ENCODE results near the gene AGAP1.

DNA sequence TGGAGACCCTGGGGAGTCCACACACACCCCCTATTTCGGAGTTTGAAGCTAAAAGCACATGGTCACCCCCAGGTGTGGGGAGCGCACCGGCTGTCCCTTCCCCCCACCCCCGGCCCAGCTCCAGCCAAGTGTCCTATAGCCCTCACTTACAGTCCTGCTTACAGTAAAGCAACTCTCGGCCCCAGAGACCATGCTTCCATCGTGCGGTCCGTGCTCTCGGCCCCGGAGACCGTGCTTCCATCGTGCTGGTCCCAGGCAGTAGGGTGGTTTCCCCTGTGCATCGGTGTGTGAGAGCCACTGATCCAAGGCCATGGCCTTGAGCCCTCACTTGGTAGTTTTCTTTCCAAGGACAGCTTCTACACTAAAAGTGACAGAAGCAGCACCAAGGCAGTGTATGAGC is 625.6 kb downstream of the AGAP1 start:
- TF ChIP-seq, protein P1, sequence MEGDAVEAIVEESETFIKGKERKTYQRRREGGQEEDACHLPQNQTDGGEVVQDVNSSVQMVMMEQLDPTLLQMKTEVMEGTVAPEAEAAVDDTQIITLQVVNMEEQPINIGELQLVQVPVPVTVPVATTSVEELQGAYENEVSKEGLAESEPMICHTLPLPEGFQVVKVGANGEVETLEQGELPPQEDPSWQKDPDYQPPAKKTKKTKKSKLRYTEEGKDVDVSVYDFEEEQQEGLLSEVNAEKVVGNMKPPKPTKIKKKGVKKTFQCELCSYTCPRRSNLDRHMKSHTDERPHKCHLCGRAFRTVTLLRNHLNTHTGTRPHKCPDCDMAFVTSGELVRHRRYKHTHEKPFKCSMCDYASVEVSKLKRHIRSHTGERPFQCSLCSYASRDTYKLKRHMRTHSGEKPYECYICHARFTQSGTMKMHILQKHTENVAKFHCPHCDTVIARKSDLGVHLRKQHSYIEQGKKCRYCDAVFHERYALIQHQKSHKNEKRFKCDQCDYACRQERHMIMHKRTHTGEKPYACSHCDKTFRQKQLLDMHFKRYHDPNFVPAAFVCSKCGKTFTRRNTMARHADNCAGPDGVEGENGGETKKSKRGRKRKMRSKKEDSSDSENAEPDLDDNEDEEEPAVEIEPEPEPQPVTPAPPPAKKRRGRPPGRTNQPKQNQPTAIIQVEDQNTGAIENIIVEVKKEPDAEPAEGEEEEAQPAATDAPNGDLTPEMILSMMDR (IDR thresholded peaks at IDR 0.05) = no peak
- no peak for TF ChIP-seq POLR2A (IDR thresholded peaks at IDR 0.05)
